HG02642 (cell line): ENCODE measurements around the gene EMILIN3.

Source experiments
- ATAC-seq: cut with Tn5 transposase; IDR thresholded peaks from one replicate; pipeline ENCODE4 v1.9.1; 2021; ENCODE audit warnings: mild to moderate bottlenecking; ENCODE audit not compliant: unreplicated experiment, poor library complexity

EMILIN3 gene

GRCh38 chr20:41392871-41393704, 26.5 kb upstream of the EMILIN3 start:
- ATAC-seq: no peak

- ATAC-seq: no peak
Observed at GRCh38 chr20:41392295-41392694, 25.7 kb upstream of the EMILIN3 start.

GRCh38 chr20:41391587-41392001, 25.0 kb upstream of the EMILIN3 start:
- ATAC-seq: no peak

GRCh38 chr20:41390889-41391288, 24.3 kb upstream of the EMILIN3 start:
- no peak for ATAC-seq

GRCh38 chr20:41387444-41387851, 20.8 kb upstream of the EMILIN3 start:
- ATAC-seq: no peak

- ATAC-seq: no peak
Observed at GRCh38 chr20:41386502-41387427, 20.1 kb upstream of the EMILIN3 start.

GRCh38 chr20:41382791-41383305, 16.2 kb upstream of the EMILIN3 start:
- no peak for ATAC-seq

GRCh38 chr20:41380551-41381193, 14.1 kb upstream of the EMILIN3 start:
- no peak for ATAC-seq

GRCh38 chr20:41379551-41379950, 12.9 kb upstream of the EMILIN3 start:
- ATAC-seq: no peak

GRCh38 chr20:41377275-41377674, 10.7 kb upstream of the EMILIN3 start:
- ATAC-seq: no peak

- ATAC-seq: no peak
Observed at GRCh38 chr20:41376349-41376748, 9.7 kb upstream of the EMILIN3 start.

GRCh38 chr20:41375846-41376245, 9.2 kb upstream of the EMILIN3 start:
- ATAC-seq: no peak

GRCh38 chr20:41373931-41374920, 7.6 kb upstream of the EMILIN3 start:
- no peak for ATAC-seq

- no peak for ATAC-seq
Observed at GRCh38 chr20:41373251-41373783, 6.7 kb upstream of the EMILIN3 start.

GRCh38 chr20:41371371-41371770, 4.8 kb upstream of the EMILIN3 start:
- ATAC-seq: no peak

- ATAC-seq: no peak
Observed at GRCh38 chr20:41370176-41370575, 3.6 kb upstream of the EMILIN3 start.

GRCh38 chr20:41369673-41370072, 3.1 kb upstream of the EMILIN3 start:
- no peak for ATAC-seq

GRCh38 chr20:41367956-41368355, 1.3 kb upstream of the EMILIN3 start:
- no peak for ATAC-seq

GRCh38 chr20:41367393-41367695, 726 bp upstream of the EMILIN3 start:
- ATAC-seq: no peak
